Endothelial cell (in vitro differentiated cells): ENCODE measurements around the gene GATAD2B. TPM values are rescaled to one million over a fixed set of nuclear protein-coding genes. Genes with fewer than 3 reads are reported as not detected.
"Not testable (repeated sequence)": the region's sequence is repeated elsewhere in the genome, so short reads cannot be mapped to it uniquely, and the experiment has no call there.

Experiments used
- DNase-seq: peaks from one replicate; pipeline ENCODE4 v3.0.0; 2021; ENCODE audit warnings: low spot score
- H3K27ac Mint-ChIP-seq: one replicate; pipeline ENCODE4 v1.8.0; 2021; ENCODE audit warnings: mixed read lengths, inconsistent platforms; ENCODE audit not compliant: unreplicated experiment
- H3K27me3 Mint-ChIP-seq: one replicate; pipeline ENCODE4 v1.8.0; 2021; ENCODE audit warnings: mild to moderate bottlenecking, moderate library complexity, mixed read lengths, inconsistent platforms; ENCODE audit not compliant: unreplicated experiment
- H3K36me3 Mint-ChIP-seq: one replicate; pipeline ENCODE4 v1.8.0; 2021; ENCODE audit warnings: mild to moderate bottlenecking, low read depth, mixed read lengths, inconsistent platforms; ENCODE audit not compliant: unreplicated experiment
- H3K4me1 Mint-ChIP-seq: one replicate; pipeline ENCODE4 v1.8.0; 2021; ENCODE audit warnings: mild to moderate bottlenecking, mixed read lengths, inconsistent platforms; ENCODE audit not compliant: unreplicated experiment
- H3K4me3 Mint-ChIP-seq: one replicate; pipeline ENCODE4 v1.8.0; 2021; ENCODE audit warnings: mild to moderate bottlenecking, mixed read lengths, inconsistent platforms; ENCODE audit not compliant: unreplicated experiment
- H3K9me3 Mint-ChIP-seq: one replicate; pipeline ENCODE4 v1.8.0; 2021; ENCODE audit warnings: mixed read lengths, inconsistent platforms; ENCODE audit not compliant: unreplicated experiment
- CTCF ChIP-seq: fragments of 200-600 bp; sonication (generic); IDR thresholded peaks from one replicate; pipeline ENCODE4 v1.5.0; 2021; ENCODE audit warnings: antibody characterized with exemption; ENCODE audit not compliant: unreplicated experiment
- total RNA-seq: library from RNA; stranded (reverse); fragmentation: NEBNext Ultra II Directional; extraction: Animal tissue kit (Norgen Biotek cat#: 25700); gene quantifications from one replicate; pipeline ENCODE4 v1.2.1, GENCODE V29; 2021; ENCODE audit not compliant: unreplicated experiment

The GATAD2B gene
- total RNA-seq, 1 donor from 2014 or later, result 45.4 TPM

- peaks cover 3% of the 10 kb centered on the region for H3K4me1 Mint-ChIP-seq
Observed at GRCh38 chr1:153848805-153849204, 74.0 kb downstream of the GATAD2B start.

GRCh38 chr1:153845158-153845557, 77.6 kb downstream of the GATAD2B start:
- Mint-ChIP-seq H3K4me1 (peaks cover 6% of the 10 kb centered on the region), H3K36me3 (peaks cover 4% of the 10 kb centered on the region), H3K27ac (no peak overlapping the region), H3K27me3 (no peaks in the 10 kb centered on the region), H3K9me3 (no peaks in the 10 kb centered on the region), H3K4me3 (no peak overlapping the region)
- TF ChIP-seq CTCF, result no peak
- DNase-seq, result no peak

More at GRCh38 chr1:153848805-153849204, 74.0 kb downstream of the GATAD2B start:
- H3K36me3 Mint-ChIP-seq, result peaks cover 4% of the 10 kb centered on the region
- no peak for DNase-seq
- H3K27ac Mint-ChIP-seq, result no peak overlapping the region
- no peak for TF ChIP-seq CTCF
- no peaks in the 10 kb centered on the region for H3K27me3 Mint-ChIP-seq
- H3K4me3 Mint-ChIP-seq, result no peak overlapping the region
- H3K9me3 Mint-ChIP-seq, result no peaks in the 10 kb centered on the region

- not testable (repeated sequence) for H3K9me3 Mint-ChIP-seq, H3K27me3 Mint-ChIP-seq, H3K27ac Mint-ChIP-seq, DNase-seq, H3K4me3 Mint-ChIP-seq, H3K4me1 Mint-ChIP-seq, H3K36me3 Mint-ChIP-seq
Observed at GRCh38 chr1:153844349-153844748, 78.4 kb downstream of the GATAD2B start.

- H3K4me1 Mint-ChIP-seq, result peaks cover 9% of the 10 kb centered on the region
- no peaks in the 10 kb centered on the region for H3K9me3 Mint-ChIP-seq
- no peak overlapping the region for H3K27ac Mint-ChIP-seq
- H3K36me3 Mint-ChIP-seq, result no peaks in the 10 kb centered on the region
- DNase-seq, result no peak
- H3K4me3 Mint-ChIP-seq, result no peak overlapping the region
- H3K27me3 Mint-ChIP-seq, result no peaks in the 10 kb centered on the region
- no peak for TF ChIP-seq CTCF
Observed at GRCh38 chr1:153842006-153842471, 80.7 kb downstream of the GATAD2B start.

- H3K27me3 Mint-ChIP-seq, result no peaks in the 10 kb centered on the region
- H3K4me3 Mint-ChIP-seq, result no peak overlapping the region
- DNase-seq, result no peak
- no peaks in the 10 kb centered on the region for H3K9me3 Mint-ChIP-seq
- peaks cover 9% of the 10 kb centered on the region for H3K4me1 Mint-ChIP-seq
- H3K36me3 Mint-ChIP-seq, result no peaks in the 10 kb centered on the region
- no peak overlapping the region for H3K27ac Mint-ChIP-seq
- TF ChIP-seq CTCF, result no peak
Observed at GRCh38 chr1:153841463-153841994, 81.2 kb downstream of the GATAD2B start.

GRCh38 chr1:153840774-153841173, 82.0 kb downstream of the GATAD2B start:
- H3K4me3 Mint-ChIP-seq, H3K27ac Mint-ChIP-seq, H3K36me3 Mint-ChIP-seq, H3K4me1 Mint-ChIP-seq, H3K27me3 Mint-ChIP-seq, DNase-seq, H3K9me3 Mint-ChIP-seq: not testable (repeated sequence)

GRCh38 chr1:153833968-153834367, 88.8 kb downstream of the GATAD2B start:
- H3K4me1 Mint-ChIP-seq, result peaks cover 17% of the 10 kb centered on the region
- not testable (repeated sequence) for H3K9me3 Mint-ChIP-seq, H3K27ac Mint-ChIP-seq, H3K36me3 Mint-ChIP-seq, H3K27me3 Mint-ChIP-seq, H3K4me3 Mint-ChIP-seq, DNase-seq
